A204.1 (cell line): Measurements from ENCODE around the gene RASSF7.

Source experiments
- FAIRE-seq: peaks from 2 replicates; lab custom pipeline; 2012; peaks lifted over from hg19 to GRCh38; lab: Jason Lieb, UNC

RASSF7 gene

DNA sequence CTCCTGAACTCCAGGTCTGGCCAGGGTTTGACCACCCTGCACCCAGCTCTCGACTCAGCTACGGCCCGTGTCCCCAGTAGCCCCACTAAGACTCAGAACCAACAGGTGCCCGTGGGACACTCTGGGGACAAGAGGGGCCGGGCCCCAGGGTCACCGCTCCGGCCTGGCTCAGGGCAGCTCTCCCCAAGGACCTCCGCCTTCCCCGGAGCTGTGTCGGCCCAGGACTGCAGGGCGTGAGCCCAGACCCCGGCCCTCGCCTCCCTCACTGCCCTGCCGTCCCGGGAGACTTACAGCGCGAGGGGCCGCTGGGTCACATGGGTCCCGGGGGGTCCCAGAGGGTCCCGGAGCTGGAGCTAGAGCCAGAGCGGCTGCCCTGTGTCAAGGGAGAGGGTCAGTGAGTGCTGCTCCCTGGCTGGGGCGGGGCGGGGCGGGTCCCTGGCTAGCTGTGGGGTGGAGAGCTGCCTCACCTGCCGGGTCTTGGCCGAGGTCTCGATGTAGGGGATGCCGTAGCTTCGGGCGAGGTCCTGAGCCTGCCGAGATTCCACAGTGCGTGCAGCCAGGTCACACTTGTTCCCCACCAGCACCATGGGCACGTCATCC, 27.7 kb upstream of the RASSF7 start:
- FAIRE-seq = no peak

DNA sequence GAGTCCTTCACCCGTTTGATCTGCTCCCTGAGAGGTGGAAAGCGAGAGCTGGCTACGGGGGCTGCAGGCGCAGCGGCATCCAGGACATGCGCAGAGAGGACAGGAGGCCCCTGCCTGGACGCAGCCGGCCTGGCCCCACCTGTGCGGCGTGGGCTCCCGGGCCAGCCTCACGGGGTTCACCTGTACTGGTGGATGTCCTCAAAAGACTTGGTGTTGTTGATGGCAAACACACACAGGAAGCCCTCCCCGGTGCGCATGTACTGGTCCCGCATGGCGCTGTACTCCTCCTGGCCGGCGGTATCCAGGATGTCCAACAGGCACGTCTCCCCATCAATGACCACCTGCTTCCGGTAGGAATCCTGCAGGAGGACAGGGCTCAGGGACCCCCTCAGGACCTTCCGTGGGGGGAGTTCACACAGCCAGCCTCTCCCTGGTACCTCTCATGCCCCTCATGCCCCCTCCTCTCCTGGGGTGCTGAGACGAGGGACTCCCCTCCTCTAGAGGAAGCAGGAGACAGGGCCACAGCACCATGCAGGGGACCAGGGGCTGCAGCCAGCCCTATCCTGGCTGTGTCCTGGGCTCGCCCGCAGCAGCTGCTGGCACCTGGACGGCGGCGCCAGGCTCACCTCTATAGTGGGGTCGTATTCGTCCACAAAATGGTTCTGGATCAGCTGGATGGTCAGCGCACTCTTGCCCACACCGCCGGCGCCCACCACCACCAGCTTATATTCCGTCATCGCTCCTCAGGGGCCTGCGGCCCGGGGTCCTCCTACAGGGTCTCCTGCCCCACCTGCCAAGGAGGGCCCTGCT, 27.0 kb upstream of the RASSF7 start:
- FAIRE-seq = no peak

DNA sequence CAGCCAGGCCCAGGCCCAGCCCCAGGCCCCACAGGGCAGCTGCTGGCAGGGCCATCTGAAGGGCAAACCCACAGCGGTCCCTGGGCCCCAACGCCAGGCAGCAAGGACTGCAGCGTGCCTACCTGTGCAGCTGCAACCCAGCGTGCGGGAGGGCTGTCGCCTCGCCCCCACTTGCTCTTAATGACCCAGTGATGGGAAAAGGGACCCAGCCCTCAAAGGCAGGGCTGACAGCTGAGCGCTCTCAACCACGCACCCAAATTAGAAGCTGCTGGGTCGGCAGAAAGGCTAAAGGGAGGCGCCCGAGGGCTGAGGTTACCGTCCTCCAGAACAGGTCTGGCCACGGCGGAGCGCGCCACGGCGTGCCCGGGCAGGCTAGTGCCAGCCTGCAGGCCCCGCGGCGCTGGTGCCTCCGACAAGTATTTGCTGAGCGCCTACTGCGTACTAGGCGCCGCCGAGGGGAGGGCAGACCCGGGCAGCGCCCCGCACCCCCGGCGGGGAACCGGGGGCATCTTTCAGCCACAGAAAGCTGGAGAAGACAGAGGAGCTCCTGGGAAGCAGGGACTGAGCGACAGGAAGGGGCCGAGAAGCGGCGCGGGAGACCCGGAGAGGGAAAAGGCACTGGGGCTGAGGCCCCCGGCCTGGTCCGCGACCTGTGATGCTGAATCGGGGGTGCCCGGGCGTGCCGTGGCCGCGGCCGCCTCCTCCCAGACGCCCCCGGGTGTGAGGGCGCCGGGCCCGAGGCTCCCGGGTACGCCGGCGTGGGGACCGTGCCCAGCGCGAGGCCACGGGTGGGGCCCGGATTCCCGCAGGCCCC, 26.2 kb upstream of the RASSF7 start:
- FAIRE-seq = no peak

DNA sequence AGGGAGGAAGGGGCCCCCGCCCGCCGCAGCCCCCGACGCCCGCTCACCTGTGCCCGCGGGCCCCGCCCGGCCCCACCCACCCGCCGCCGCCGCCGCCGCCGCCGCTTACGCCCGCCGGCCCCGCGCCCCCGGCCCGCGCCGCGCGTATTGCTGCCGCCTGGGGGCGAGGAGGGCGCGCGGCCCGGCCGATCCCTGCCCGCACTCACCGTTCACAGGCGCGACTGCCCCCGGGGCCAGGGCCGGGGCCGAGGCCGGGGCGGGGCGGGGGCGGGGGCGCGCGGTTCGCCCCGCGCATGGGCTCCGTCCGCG, 25.6 kb upstream of the RASSF7 start:
- no peak for FAIRE-seq

DNA sequence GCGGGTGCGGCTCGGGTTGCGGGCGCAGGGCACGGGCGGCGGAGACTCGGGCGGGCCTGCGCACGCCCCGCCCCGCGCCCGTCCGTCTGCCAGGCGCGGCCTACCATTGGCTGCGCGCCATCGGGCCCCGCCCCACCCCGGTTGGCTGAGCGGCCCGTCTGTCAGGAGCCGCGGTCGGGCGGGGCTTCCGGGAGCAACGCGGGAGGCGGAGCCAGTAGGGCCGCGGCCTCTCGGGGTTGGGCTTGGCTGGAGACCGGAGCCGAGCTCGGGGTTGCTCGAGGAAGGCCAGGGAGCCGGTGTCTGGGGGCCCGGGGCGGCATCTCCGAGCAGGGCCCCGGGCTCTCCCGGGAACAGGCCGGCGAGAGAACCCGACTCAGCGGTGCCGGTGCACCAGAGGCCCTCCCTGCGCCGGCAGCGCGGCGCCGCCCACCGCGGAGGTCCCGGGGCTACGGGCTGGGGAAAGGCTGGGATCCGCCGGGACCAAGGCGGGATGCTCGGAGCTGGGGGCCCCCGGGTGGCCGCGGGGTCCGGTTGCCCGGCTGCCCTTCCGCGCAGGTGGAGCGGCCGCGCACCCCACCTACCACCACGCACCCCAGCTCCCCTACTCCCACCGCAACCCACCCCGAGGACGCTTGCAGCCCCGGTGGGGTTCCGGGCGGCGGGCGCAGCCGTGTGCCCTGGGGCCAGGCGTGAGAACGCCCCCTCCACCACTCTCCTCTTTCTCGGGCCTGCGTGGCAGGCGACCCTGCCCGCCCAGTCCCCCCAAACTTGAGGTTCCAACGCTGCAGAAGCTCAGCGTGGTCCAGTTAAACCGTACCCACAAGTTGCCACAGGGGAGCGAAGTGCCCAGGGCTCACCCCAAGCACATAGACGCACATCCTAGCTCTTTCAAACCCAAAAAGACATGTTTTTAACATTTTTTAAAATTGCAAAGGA, 25.0 kb upstream of the RASSF7 start, which contains the start of gene HRAS:
TSS of gene HRAS (minus strand) at position 58 of the 936 bp plus-strand sequence.
- no peak for FAIRE-seq

DNA sequence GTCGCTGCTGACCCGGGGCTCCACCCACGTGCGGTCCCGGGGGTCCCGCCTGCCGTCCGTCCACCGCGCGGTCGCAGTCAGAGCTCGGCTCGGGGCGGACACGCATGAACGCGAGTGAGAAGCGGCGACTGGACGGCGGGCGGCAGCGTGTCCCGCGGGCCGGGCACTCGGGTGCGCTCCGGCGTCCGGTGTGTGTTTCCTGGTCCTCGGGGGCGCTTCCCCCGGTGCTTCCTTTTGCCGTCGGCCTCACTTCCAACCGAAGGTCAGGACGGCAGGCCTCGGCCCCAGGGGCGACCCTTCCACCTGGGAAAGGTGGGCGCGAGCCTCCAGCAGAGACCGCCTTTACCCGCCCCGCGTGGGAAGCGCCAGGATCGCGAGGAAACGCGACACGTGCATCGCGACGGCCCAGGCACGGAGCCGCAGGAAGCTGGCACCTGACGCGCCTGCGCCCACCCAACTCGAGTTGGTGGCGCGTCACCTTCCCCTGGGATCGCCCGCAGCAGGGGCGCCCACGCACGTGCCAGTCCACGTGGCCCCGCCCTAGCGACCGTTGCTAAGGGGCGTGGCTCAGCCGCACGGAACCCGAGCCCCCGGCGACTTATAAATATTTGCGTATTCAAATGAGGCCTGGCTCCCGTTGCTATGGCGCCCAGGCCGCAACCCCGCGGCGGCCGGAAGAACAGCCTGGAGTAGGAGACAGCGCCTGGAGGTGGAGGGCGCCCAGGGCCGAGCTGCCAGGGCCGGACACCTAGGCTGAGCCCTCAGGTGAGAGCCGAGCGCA, 23.7 kb upstream of the RASSF7 start, which contains the start of gene LRRC56:
TSS of gene LRRC56 (plus strand) at position 687 of the 781 bp plus-strand sequence. CDS start 3,158 bp downstream, outside the sequence.
- FAIRE-seq = no peak

DNA sequence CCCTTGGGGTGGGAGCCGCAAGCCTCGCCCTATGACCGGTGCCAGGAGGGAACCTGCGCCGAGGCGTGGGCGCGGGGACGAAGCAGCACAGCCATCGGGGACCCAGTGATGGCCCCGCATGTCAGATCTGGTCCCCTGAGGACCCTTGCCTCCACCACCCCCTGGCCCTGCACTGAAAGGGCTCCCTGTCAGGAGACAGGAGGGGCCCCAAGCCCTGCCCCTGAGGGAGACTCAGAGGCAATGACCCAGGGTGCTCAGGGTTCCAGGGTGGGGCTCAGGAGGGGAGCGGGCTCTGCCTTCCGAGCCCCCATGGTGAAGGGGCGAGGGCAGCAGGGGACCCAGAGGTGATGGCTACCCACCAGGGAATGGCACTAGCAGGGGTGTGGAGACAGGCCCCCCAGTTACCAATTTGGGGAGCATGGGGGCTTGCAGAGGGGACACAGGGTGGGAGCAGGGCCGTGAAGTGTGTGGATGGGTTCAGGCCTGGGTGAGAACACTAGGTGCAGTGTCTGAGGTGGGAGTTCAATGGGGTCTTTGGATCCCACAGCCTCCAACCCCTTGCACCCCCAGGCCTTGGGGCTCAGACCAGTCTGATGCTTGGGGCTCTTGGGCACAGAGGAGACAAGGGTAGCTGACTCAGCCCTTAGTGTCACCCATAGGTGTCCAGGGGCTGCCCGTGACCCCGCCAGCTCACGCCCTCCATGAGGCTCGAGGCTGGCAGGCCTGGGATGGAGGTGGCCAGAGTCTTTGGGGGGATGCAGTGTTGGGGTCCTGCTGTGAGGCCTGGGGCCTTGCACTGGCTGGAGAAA, 22.9 kb upstream of the RASSF7 start:
- FAIRE-seq = no peak

DNA sequence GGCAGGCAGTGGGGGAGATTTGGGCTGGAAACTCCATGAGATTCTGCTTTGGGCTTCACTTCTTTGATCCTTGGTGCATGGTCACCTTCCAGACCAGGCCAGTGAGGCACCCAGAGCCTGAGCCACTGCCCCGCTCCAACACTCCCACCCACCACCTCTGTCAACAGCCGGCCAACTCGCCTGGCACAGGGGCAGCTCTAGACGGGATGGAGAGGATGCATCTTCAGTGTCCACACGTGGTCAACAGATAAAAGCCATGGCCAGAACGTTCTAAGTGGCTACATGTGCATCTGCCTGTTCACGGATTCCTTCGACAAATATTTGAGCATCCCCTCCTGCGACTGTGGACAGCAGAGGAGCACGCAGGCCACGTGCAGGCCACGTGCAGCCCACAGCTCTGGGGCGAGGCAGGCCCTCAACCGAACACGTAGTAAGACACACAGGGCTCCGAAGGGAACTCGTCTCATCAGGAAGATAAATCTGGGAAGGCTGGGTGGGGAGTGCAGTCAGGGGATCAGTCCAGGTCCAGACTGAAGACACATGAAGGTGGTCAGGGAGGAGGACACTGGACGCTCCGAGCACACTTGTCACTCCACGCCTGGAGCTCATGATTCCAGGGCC, 22.2 kb upstream of the RASSF7 start:
- FAIRE-seq = no peak

DNA sequence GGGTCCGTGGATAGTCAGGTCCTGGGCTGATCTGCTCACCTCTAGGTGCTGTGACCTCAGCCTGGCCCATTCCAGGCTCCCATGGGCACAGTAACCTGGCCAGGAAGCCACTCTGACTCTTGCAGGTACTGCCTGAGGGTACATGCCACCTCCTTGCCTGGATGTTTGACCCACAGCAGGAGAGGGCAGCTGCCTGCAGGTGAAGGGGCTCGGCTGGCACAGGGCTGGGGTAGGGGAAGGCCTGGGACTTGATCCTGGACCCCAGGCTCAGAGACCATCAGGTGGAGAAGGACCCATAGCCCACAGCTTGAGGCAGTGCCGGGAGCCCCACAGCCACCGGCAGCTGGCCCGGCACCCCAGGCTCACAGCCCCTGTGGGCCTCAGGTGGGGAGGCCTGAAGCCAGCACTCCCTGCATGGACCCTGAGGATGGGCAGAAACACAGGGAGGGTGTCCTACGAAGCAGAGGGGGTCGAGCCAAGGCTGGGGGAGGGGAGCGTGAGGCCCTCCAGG, 20.7 kb upstream of the RASSF7 start:
- no peak for FAIRE-seq

DNA sequence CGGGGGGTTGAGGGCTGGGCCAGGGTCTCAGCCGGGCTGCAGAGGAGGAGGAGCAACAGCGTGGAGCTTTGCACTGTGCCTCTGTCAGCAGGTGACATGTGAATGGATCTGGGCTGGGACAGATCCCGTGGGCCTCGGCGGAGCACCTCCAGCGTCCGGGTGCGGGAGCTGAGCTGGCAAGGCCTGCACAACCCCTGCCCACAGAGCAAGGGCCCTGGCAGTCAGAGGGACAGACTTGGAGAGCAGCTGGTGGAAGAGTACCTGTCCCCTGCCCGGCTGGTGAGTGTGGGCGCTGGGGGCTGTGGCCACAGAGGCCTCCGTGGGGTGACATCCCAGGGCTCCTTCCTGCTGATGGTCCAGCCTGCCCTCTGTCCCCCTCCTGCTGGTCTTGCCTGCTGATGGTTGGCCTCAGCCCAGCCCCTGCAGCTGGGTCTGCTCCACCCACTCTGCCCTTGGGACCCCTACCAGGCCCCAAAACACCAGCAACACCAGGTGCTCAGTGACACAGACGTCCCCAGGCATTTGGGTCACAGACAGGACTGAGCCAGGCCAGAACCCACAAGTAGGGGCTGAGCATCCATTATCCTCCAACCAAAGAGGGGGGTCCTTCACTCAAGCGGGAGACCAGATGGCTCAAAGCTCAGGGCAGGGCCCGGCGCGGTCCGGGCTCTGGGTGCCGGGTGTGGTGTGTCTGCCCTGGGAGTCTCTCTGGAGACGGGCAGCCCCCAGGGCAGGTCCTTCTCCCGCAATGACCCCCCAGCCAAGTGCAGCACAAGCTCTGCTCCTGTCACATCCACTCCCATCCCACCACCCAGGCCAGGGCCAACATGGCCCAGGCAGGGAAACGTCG, 20.0 kb upstream of the RASSF7 start:
- FAIRE-seq = no peak

DNA sequence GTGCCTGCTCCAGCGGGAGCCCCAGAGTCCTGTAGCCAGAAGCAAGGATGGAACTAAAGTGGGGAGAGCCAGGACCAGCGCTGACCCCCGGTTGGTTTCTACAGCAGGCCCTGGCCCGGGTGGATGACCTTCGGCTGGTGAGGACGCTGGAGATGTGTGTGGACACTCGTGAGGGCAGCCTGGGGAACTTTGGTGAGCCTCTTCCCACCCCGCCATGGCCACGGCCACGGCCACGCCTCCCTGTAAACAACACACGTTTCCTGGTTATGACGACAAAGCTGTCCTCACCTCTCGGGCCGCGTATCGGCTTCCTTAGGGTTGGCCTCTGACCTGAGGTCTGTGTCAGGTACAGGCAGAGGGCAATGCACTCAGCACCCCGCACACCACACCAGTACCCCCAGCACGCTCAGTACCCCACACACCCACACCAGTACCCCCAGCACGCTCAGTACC, 19.3 kb upstream of the RASSF7 start:
- FAIRE-seq = no peak

DNA sequence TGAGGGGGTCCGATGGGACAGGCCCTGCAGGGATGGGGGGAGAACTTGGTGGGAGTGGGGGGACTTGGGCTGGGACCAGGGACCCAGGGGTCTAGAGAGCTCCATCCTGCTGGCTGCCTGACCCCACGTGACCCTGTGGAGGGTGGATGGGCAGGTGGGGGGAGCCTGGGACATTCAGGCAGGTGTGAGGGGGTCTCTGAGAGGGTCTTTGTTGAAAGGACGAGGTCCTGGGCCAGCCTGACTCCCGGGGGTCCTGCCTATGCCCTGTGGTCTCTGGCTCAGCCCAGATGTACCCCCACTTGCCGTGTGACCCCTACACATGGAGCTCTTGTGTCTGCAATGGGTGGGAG, 16.0 kb upstream of the RASSF7 start:
- no peak for FAIRE-seq

DNA sequence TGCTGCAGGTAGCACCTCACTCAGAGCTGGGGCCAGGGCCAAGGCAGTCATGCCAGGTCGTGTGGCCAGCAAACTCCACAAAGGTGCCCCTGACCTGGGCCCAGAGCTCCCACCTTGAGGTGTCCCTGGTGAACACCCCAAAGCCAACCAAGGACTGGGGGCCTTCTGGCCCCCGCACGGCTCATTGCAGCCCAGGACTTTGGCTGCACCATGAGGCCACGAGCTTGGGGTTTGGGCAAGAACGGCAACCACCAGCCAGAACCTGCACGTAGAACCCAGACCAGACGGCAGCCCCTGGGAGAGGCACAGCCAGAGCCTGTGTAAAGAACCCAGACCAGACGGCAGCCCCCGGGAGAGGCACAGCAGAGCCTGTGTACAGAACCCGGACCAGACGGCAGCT, 15.6 kb upstream of the RASSF7 start:
- no peak for FAIRE-seq

DNA sequence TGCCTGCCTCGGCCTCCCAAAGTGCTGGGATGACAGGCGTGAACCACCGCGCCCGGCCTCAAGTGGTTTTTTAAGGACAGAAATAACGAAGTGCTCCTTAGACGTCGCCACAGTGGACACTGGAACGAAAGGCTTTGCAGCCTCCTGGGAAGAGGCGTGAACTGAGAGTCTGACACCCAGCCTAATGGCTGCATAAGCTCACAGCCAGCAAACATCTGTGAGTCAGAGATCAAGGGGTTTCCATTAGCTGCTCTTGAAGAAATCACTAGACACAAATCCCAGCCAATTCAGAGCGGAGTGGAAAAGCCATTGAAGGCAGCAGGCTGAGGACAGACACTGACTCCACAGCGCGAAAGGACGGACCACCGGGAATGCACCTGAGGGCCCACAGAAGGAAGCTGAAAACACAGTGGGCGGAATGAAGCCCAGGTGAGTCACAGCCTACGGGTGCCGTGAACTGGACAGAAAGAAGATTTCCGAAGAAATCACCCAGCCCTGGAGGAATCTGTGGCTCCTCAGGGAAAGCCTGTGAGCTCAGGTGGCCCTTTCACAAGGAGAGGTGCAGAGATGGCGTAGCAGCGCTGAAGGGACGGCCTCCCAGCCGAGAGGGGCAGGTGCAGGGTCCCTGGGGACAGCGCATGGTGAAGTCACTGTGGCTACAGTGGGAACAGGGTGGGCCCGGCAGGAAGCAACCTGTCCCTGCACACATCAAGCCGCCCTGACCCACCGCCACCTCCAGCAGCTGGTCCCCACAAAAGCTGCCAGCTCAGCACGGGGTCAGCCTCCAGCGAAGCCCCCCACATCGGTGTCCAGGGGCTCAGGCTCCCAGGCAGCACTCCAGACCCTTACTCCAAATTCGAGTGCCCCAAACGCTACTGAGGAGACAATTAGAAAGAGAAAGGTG, 11.8 kb upstream of the RASSF7 start:
- no peak for FAIRE-seq

DNA sequence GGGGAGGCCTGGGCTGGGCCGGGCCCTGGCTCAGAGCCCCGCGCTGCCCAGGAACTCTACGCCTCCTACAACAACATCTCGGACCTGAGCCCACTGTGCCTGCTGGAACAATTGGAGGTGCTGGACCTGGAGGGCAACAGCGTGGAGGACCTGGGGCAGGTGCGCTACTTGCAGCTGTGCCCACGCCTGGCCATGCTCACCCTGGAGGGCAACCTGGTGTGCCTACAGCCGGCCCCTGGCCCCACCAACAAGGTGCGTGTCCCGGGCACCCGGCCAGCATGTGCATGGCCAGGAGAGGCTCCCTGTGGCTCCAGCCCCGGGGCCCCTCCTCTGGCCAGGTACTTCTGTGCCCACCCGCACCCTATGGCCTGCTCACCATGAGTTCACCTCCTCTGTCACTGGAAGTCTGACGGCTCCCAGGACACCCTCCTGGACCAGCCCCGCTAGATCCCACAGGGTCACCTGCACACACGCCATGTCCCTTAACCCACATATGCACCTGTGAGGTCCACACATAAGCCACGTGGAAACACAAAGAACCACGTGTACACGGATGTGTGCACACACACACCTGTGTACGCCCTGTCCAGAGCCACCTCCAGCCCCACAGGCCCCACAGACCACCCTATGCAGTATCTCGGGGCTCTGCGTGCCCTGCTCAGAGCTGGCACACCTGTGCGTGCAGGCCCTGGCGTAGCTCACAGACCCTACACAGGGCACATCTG, 10.6 kb upstream of the RASSF7 start:
- no peak for FAIRE-seq

DNA sequence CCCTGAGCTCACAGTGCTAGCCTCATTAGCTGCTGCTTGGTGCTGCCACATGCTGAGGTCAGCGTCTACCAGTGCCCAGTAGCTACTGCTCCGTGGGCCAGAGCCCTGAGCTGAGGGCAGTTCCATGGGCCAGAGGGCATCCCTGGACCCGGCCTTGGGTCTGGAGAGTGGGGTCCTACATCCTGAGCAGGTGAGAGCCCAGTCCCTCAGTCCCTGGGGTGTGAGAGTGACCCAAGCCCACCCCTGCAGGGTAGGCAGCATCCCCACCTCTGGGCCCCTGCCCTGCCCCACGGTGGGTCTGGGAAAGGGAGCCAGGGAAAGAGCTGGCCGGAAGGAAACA, 10.1 kb upstream of the RASSF7 start:
- FAIRE-seq = no peak

DNA sequence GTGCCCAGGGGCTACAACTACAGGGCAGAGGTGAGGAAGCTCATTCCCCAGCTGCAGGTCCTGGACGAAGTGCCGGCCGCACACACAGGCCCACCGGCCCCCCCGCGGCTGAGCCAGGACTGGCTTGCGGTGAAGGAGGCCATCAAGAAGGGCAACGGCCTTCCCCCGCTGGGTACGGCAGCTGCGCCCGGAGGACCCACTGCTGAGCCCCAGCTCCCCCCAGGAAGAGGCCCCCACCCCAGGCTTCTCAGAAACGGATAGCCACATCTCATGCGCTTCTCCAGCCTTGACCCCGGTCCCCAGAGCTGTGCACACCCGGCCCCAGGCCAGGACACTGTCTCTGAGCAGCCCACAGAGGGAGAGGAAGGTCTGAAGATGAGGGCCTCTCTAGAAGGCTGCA, 9.6 kb upstream of the RASSF7 start:
- no peak for FAIRE-seq
